ENCODE results near the gene CXCL16.

DNA sequence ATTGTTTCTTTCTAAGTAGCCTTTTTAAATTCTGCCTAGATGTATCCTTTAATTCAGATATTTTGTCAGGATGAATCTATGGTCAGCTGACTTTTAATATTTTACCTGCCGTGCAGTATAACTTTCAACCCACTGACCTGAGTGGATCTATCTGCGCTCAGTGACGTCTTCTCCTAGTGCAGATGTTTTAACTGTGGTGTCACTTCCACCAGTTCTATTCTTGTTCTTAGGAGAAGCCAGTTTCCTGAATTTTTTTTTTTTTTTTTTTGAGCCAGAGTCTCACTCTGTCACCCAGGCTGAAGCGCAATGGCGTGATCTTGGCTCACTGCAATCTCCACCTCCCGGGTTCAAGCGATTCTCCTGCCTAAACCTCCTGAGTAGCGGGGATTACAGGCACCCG, 27.0 kb upstream of the CXCL16 start:
- TF ChIP-seq, protein P1, sequence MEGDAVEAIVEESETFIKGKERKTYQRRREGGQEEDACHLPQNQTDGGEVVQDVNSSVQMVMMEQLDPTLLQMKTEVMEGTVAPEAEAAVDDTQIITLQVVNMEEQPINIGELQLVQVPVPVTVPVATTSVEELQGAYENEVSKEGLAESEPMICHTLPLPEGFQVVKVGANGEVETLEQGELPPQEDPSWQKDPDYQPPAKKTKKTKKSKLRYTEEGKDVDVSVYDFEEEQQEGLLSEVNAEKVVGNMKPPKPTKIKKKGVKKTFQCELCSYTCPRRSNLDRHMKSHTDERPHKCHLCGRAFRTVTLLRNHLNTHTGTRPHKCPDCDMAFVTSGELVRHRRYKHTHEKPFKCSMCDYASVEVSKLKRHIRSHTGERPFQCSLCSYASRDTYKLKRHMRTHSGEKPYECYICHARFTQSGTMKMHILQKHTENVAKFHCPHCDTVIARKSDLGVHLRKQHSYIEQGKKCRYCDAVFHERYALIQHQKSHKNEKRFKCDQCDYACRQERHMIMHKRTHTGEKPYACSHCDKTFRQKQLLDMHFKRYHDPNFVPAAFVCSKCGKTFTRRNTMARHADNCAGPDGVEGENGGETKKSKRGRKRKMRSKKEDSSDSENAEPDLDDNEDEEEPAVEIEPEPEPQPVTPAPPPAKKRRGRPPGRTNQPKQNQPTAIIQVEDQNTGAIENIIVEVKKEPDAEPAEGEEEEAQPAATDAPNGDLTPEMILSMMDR (IDR thresholded peaks at IDR 0.05): no peak
- no peak for TF ChIP-seq POLR2A (IDR thresholded peaks at IDR 0.05)
- TF ChIP-seq EP300 (IDR thresholded peaks at IDR 0.05; ENCODE audit: low read depth): no peak
